GM19035 (cell line): ENCODE results near the gene SLC5A1.
"Not testable (repeated sequence)": the region's sequence is repeated elsewhere in the genome, so short reads cannot be mapped to it uniquely, and the experiment has no call there.

Experiments
- ATAC-seq: cut with Tn5 transposase; IDR thresholded peaks from one replicate; pipeline ENCODE4 v1.9.1; 2021; ENCODE audit not compliant: unreplicated experiment

Gene SLC5A1

GRCh38 chr22:32083814-32084213 lies 40.8 kb downstream of the SLC5A1 start:
- ATAC-seq = no peak

GRCh38 chr22:32088084-32088483 lies 45.0 kb downstream of the SLC5A1 start:
- ATAC-seq = no peak

GRCh38 chr22:32097018-32097417 lies 54.0 kb downstream of the SLC5A1 start:
- no peak for ATAC-seq

GRCh38 chr22:32097881-32098499 lies 54.9 kb downstream of the SLC5A1 start:
- no peak for ATAC-seq

- ATAC-seq = no peak
These were observed 57.6 kb downstream of the SLC5A1 start for GRCh38 chr22:32100711-32101110.

- no peak for ATAC-seq
These were observed 60.7 kb downstream of the SLC5A1 start for GRCh38 chr22:32103658-32104315.

GRCh38 chr22:32106930-32107329 lies 63.9 kb downstream of the SLC5A1 start:
- no peak for ATAC-seq

GRCh38 chr22:32112380-32112779 lies 69.3 kb downstream of the SLC5A1 start:
- ATAC-seq = no peak

GRCh38 chr22:32119568-32120235 lies 76.6 kb downstream of the SLC5A1 start:
- ATAC-seq = no peak

- ATAC-seq = no peak
These were observed 77.5 kb downstream of the SLC5A1 start for GRCh38 chr22:32120603-32121002.

GRCh38 chr22:32122899-32123298 lies 79.8 kb downstream of the SLC5A1 start:
- ATAC-seq = no peak

GRCh38 chr22:32123657-32124056 lies 80.6 kb downstream of the SLC5A1 start:
- no peak for ATAC-seq

GRCh38 chr22:32127904-32128303 lies 84.8 kb downstream of the SLC5A1 start:
- no peak for ATAC-seq

- no peak for ATAC-seq
These were observed 87.4 kb downstream of the SLC5A1 start for GRCh38 chr22:32130464-32130863.

GRCh38 chr22:32132126-32132525 lies 89.1 kb downstream of the SLC5A1 start:
- no peak for ATAC-seq

- no peak for ATAC-seq
These were observed 89.7 kb downstream of the SLC5A1 start for GRCh38 chr22:32132783-32133182.

GRCh38 chr22:32134796-32135195 lies 91.7 kb downstream of the SLC5A1 start:
- not testable (repeated sequence) for ATAC-seq

GRCh38 chr22:32135958-32136357 lies 92.9 kb downstream of the SLC5A1 start:
- ATAC-seq = not testable (repeated sequence)

- not testable (repeated sequence) for ATAC-seq
These were observed 93.8 kb downstream of the SLC5A1 start for GRCh38 chr22:32136881-32137280.

GRCh38 chr22:32137731-32138324 lies 94.8 kb downstream of the SLC5A1 start:
- not testable (repeated sequence) for ATAC-seq

- not testable (repeated sequence) for ATAC-seq
These were observed 95.5 kb downstream of the SLC5A1 start for GRCh38 chr22:32138576-32138975.

GRCh38 chr22:32140688-32141087 lies 97.6 kb downstream of the SLC5A1 start:
- not testable (repeated sequence) for ATAC-seq
